GM21528 (cell line): Measurements from ENCODE around the gene SLC6A12.

Experiments used
- ATAC-seq: cut with Tn5 transposase; IDR thresholded peaks from one replicate; pipeline ENCODE4 v1.9.1; 2021; ENCODE audit warnings: mild to moderate bottlenecking, moderate library complexity; ENCODE audit not compliant: unreplicated experiment, low FRiP score

SLC6A12 gene

DNA sequence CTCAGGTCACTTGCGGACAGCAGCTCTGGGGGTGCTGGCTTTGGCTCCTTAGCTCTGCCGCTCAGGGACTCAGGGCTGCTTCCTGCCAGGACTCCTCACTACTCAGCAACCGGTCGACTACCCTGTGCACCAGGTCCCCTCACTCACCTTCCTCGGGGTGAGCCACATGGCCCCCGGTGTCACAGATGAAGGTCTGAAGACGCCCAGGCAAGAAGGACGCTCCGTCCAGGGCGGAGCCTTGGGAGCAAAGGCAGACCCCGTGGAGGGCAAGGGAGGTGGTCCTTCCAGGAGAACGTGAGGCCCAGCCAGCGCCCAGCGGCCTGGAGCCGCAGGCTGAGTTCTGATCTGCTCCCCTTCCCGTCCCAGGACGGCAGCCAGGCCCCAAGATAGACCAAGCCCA lies 32.0 kb downstream of the SLC6A12 start:
- no peak for ATAC-seq

DNA sequence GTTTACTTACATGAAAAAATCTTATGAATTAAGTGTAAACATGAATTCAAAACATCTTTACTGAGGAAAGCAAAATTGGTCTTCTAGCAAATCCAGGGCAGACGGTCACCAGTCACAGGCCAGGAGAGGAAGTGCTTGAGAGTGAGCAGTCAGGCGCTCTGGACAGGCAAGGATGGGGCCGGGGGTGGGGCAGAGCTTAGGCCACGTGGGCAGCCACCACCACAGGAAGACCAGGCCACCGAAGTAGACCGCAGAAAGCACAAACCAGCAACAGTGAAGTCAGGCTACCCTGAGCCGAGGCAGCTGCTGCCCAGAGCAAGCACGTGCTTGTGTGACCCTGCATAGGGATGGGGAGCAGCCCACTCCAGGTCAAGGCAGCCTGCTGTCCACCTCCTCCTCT lies 33.5 kb downstream of the SLC6A12 start:
- ATAC-seq: no peak

DNA sequence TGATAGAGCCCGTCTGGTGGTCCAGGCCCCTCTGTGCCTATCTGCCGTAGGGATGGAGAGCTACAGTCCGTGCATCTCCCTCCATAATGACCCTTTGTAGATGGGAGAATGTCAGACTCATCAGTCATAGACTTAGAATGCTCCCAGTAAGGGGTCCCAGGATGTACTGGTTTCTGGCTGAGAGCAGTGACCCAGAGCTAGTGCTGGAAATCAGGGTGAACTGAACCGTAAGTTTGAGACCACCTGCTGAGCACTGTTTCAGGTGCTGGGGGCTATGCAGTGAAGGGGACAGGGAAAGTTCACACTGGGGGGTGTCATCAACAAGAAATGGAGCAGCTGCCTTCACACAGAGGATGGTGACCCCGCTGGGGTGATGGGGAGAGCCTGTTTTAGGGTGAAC lies 34.1 kb downstream of the SLC6A12 start:
- no peak for ATAC-seq

DNA sequence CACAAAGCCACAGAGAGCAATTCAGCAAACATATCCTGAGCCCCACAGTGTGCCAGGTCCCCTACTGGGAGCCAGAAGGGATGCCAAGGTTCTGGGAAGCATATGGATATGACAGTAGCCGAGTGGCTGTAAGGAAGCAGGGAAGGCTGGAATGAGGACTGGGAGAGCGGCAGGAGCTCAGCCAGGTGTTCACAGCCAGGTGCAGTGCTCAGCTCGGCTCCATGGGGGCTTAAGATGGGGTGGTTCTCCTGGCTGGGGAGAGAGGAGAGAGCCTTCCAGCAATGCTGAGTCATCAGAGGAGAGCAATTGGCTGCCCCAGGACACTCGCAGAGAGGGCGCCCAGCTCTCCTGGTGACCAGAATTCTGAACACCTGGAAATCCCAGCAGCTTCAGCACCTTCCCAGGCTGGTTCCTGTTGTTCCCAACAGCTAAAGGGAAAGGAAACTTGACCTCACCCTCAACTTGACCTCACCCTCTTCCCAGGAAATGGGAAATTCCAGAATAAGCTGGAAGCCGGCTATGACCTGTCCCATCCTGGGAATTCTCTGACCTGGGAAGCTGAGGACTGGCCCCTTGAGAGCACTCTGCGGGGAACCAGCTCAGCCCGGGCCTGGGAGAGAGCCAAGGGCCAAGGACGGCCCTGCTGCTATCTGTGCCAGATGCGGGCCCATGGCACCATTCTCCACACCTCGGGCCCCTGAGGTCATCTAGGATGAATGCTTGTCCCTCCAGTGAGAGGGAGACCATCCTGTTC lies 34.6 kb downstream of the SLC6A12 start:
- no peak for ATAC-seq

DNA sequence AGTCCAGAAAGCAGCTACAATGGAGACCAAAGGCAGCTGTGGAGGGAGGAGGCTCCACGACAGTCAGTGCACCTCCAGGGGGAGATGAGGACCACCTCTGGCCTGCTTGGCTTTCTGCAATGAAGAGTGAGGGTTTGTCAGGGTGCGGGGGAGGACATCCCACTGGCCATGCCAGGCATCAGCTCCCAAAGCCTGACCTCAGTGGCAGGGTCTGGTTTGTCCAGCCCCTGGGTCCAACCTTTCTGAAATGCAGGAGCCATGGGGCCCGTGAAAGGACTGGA lies 35.2 kb downstream of the SLC6A12 start:
- ATAC-seq: no peak

DNA sequence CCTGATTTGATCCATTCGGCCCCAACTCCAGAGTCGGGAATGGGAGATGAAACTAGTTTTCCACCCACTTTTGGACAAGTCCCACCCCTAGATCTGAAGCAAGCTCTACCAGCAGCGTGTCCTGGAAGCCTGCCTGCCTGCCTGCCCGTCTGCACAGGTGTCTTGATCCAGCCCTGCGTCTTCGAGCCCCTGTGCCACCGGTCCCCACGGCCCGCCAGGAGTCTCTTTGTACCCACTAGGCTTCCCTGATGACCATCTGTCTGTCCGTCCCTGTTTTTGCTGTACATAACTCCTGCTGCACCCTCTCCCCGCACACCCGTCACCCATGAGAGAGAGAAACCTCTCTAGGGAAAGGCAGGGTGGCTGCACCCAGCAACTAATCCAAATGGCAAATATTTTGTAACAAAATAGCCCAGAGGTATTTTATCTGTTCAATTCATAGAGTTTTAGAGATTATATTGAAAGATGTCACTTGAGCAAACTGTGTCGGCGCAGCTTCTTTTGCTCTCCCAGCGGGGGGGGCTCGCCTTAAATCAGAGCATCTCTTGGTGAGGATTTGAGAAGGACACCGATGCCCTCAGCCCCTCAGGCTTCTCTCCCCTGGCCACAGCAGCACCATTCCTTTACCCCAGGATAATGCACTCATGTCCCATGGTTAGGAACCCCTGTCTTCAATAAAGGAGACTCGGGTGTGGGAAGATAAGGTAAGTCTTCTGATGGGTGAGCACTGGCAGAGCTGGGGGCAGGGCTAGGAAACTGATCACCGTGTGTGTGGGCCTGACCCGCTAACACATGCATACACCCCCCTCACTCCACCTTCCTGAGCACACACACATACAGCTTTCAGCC lies 35.8 kb downstream of the SLC6A12 start:
- no peak for ATAC-seq

DNA sequence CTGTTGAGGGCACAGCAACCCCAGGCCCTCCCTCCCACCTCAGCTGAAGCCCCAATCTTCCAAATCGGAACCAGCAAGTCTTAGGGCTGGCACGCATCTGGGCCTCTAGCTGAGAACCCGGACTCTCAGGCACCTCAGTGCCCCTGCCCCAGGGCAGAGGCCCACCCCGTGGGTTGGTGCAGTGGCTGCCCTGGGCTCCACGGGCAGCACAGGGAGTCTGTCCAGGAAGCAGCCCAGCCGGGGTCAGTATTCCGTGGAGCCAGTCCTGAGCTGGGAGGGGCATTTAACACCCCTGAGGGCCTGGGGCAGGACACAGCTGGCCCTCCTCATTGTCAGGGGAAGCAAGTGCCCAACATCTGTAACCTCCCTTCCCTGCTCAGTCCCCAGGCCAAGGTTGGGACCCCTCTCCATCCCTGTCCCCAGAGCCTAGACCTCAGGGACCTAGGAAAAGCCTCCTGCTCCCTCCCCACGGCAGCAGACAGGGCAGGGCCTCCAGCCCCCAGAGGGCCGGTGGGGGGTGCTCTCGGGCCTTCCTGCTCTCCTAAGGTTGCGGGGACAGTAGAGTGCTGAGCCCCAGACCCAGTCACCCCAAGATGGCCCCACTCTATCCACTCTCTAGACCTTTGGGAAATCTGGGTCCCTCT lies 36.5 kb downstream of the SLC6A12 start:
- no peak for ATAC-seq

DNA sequence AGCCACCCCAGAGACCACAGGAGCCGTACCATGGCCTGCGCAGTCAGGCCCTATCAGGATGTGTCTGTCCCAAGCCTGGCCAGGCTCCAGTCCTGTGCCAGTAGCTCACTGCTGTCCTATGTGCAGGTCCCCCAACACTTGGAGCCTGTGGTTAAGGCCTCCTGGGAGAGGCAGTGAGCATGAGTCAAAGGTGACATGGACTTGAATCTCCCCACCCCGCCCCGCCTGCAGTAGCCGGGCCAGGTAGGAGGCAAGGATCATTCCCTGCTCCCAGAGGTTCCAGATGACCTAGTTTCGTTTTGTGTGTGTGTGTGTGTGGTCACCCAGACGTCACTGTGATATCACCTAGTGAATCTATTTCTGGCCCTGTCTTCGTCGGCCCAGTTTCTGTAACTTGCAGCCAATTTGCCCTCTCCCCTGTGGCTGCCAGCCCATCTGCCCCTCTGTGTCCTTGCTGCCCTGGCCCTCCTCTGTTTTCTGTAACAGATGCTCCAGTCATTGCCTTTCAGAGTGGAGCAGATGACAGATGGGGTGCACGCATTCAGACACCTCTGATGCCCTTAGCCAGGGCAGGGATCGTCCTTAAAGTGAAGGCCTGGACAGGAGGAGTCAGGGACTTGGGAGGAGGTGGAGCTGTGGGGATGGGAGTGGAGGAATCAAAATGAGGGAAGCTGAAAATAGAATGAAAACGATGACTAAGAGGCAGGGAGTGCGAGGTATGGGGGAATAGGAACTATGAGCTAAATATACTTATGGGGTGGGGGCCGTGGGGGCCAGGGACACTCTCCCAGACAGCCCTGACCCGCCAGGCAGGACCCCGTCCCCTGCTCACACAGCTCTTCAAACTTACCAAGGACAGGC lies 37.4 kb downstream of the SLC6A12 start:
- ATAC-seq: no peak

DNA sequence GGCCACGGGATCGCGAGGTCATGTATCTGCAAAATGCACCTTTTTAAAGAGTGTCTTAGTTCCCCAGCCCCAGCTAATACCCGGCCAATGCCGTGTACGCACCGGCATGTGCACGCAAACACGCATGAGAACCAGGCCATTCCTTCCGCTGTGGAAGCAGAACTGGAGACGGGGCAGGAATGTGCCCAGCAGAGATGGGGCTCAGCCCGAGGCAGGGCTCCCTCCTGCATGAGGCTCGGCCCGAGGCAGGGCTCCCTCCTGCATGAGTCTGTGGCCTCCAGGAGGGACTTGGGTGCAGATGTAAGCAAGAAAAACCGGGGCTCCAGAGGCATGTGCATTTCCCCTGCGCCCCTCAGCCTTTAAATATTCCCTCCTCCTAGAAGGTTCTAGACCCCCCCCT lies 38.2 kb downstream of the SLC6A12 start:
- no peak for ATAC-seq

DNA sequence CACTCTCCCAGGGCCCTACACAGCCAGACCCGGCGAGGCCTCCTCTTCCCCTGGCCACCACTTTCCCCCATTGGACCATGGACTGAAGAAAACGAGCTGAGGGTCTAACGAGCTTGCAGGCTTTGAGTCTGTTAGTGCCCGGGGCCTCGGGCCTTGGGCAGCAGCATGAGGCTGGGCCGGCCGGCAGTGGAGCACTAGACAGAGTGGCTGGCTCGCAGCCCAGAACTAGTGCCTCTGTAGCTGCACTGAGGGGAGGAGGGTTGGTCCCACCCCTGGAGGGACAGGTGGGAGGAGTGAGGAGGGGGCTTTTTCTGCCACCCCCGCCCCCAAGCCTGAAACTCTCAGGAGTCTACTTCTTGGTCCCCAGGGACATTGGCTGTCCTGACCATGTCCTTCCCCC lies 38.7 kb downstream of the SLC6A12 start:
- no peak for ATAC-seq

DNA sequence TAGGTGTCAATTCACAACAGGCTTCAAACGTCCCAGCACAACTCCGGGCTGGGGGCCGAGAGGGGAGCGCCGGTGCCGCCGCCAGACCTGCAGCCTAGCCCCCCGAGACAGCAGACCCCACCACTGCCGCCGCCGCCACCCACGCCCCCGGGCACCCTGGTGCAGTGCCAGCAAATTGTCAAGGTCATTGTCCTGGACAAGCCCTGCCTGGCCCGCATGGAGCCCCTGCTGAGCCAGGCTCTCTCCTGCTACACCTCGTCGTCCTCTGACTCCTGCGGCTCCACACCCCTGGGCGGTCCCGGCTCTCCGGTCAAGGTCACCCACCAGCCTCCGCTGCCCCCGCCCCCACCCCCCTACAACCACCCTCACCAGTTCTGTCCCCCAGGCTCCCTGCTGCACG lies 39.4 kb downstream of the SLC6A12 start:
- no peak for ATAC-seq

DNA sequence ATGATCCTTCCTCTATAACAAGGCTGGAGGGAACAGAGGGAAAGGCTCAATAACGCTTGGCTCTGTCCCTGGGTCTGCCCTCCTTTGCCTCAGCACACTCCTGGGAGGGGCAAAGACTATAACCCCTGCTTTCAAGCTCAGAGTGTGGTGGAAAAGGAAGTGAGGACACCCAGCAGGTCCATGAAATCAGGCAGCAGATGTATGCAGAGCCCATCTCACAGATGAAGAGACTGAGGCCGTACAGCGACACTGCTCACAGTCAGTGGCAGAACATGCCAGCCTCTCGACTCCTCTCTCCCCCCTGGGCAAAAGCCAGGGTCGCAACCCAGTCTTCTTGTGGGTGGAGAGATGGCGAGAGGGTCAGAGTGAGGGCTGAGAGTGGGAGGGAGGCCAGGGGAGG lies 39.8 kb downstream of the SLC6A12 start:
- ATAC-seq: no peak

DNA sequence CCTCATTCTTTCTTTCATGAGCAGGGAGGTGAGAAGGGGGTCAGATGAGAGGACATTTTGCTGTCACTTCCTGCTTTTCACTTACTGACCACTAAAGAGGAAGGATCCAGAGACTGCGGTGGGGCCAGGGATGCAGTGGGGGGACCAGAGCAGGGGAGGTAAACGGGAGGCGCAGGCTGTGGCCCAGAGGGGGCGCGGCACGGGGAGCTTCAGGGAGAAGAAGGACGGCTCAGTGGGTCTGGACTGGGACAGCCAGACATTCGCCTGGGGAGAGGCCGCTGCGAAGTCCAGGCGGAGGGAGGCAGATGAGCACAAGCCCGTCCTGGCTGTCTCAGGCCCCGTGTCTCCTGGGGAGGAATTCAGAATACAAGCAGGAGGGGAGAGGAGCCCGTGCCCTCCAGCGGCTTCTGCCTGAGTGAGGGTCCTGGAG lies 41.2 kb downstream of the SLC6A12 start:
- no peak for ATAC-seq

DNA sequence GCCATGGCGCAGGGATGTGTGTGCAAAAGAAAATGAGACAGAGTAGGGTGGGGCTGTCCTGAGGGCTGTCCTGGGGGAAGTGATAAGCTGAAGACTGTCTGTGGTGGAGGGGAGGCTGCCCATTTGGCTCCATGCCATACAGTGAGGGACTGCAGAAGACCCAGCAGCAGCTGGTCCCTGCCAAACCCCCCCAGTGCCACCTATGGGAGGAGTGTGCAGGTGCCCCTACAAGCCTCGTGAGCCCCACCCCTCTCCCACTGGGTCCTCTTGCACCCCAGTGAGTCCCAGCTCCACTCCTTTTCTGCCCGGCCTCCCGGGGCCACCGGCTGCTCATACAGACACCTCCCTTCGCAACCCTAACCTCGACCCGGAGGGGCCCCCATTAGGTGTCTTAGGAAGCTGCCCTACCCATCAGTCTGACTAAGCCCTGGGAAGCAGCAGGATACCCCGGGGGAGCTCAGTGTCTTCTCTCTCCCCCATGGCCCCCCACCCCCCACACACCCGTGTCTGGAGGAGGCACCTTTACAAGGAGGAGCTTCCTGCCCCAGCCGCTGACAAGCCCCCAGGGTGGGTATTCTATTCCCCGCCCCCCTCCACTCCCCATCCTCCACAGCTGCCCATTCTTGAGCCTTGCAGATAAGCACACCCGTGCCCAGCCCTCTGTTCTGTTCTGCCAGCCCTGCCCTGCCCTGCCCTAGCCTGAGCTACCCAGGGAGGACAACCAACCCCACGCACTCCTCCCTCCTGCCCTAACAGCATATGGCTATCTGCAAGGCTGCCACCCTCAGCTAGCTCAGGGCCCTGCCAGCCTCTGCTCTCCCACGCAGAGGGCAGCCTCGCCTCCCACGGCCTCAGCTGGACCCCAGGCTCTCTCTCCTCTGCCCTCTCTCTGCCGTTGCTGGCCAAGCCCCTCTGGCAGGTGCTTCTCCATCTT lies 41.9 kb downstream of the SLC6A12 start:
- no peak for ATAC-seq

DNA sequence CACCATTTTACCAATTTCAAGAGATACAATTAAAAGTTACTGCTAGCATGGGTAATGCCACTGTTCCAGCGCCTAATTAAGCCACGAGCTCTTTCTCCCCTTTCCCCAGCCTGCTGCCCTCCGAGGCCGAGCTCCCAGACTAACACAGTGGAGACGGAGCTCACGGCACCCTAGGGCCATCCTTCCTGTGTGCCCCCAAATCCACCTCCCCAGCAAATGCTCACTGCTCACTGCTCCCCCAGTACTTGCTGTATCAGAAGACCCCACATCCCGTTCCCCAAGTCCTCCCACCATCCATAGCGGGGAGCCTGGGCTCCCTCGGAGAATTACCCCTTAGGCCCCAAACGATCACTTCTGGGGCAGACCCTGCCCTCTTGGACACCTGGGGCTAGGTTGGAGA lies 42.7 kb downstream of the SLC6A12 start:
- ATAC-seq: no peak

DNA sequence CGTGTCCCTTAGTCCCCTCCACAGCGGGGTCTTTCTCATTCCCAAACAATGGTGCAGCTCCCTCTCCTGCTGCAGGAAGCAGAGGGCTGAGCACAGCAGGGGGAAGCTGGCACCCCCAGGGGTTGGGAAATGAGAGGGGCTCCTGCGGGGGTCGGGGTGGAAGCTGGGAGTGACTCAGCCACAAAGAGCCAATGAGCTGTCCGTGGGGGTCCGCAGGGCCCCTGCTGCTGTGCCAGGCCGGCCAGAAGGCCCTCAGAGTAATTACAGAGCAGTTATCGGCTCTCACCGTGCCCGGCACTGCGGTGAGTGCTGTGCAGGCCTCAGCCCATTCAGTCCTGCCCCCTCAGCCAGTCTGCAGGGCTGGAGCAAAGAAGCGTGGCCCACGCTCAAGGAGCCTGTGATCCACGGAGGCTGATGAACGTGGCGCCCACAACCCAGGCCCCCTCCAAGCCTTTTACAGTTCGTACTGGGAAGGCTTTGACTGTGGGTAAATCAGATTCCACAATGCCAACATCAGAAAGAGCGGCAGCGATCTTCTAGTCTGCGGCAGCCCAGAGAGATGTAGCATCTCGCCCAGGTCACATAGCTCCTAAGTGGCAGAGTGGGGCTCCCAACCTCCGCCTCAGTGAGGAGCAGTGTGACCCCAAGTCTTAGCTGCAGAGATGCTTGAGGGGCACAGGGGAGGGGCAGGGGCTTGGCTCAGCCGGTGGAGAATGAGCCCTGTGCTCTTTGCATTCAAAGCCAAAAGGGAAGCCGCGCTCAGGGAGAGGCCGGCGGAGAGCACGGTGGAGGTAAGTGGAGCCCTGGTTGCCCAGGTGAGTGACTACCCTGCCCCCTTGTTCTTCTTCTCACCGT lies 43.4 kb downstream of the SLC6A12 start:
- ATAC-seq: no peak

DNA sequence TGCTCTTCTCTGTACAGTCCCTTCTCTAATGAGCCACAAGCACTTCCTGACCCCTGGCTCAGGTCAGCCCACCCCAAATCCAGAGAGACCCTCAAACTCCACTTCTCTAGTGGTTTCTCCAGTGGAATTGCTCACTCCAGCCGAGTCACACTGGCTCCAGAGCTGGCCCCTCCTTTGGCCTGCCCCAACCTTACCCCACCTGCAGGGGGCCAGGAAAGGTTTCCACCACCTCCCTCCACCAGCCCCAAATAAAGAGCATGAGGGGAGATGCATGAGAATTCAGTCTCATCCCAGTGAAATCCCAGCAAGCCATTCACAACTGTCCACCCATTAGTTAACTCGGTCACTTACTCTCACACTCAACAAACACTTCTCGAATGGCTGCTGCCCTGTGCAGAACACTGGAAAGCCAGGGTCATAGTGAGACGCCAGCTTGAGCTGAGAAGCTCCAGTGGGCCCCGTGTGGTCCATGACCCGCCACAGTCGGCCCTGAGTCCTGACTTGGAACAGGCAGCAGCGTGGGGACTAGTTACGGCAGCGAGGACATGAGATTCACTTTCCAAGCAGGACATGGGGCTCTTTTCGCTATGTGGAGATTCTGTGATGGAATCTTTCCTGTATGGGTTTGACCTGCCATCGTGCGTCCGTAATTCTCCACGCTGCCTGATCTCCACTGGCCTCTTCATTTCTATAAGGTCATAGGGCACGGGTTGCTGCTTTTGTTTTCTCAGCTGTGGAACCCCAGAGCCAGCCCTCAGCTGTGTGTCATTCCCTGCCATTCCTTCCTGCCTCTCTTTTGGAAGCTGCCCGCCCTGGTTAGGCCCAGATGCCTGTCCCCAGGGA lies 44.2 kb downstream of the SLC6A12 start:
- no peak for ATAC-seq
